BE2C (cell line): ENCODE results near the gene KIRREL1.

Experiments
- DNase-seq: peaks from one replicate; pipeline ENCODE4 v3.0.0-alpha.2; 2020
- H3K27me3 ChIP-seq: fragments of 250-450 bp; sonication (Bioruptor Pico); 2 replicates; pipeline ENCODE4 v1.5.1; 2020; ENCODE audit warnings: mild to moderate bottlenecking
- H3K36me3 ChIP-seq: fragments of 250-450 bp; sonication (Bioruptor Pico); 2 replicates; pipeline ENCODE4 v1.5.1; 2020; ENCODE audit warnings: mild to moderate bottlenecking
- H3K4me1 ChIP-seq: fragments of 250-450 bp; sonication (Bioruptor Pico); 2 replicates; pipeline ENCODE4 v1.5.1; 2020
- H3K4me3 ChIP-seq: 2 replicates; pipeline ENCODE4 v1.5.1; 2011; ENCODE audit warnings: low read depth, low read length
- H3K9me3 ChIP-seq: fragments of 250-450 bp; sonication (Bioruptor Pico); 2 replicates; pipeline ENCODE4 v1.5.1; 2020
- CTCF ChIP-seq: IDR thresholded peaks from 2 replicates; pipeline ENCODE4 v1.5.1; 2012; ENCODE audit warnings: mild to moderate bottlenecking, low read depth, low read length

Gene KIRREL1

DNA sequence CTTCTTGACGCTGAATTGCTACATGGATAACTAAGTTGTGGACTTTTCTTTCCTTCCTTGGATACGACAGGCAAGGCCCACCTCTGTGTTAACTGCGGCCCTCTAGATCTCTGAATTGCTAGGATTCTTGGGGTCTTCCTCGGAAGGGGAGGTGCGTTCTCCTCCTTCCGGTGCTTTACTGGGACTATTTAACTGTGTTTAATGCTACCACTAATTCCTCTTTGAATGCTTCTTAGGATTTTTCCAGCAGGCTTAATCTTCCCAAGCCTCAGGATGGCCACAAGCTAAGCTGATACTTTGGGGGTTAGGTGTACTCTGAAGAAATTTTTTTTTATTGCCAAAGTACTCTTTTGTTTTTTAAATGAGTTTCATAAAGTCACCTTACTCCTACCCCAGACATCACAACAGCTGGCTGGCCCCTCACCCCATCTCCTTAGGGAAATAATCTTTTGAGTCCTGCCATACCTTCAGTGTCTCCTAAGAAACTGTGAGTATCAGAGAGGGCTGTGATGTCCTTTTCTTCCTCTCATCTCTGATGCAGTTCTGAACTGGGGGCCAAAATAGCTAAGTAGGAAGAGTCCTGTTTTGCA lies 21.4 kb downstream of the KIRREL1 start:
- H3K4me3 ChIP-seq, result no peak overlapping the region
- H3K4me1 ChIP-seq, result no peaks in the 10 kb centered on the region

DNA sequence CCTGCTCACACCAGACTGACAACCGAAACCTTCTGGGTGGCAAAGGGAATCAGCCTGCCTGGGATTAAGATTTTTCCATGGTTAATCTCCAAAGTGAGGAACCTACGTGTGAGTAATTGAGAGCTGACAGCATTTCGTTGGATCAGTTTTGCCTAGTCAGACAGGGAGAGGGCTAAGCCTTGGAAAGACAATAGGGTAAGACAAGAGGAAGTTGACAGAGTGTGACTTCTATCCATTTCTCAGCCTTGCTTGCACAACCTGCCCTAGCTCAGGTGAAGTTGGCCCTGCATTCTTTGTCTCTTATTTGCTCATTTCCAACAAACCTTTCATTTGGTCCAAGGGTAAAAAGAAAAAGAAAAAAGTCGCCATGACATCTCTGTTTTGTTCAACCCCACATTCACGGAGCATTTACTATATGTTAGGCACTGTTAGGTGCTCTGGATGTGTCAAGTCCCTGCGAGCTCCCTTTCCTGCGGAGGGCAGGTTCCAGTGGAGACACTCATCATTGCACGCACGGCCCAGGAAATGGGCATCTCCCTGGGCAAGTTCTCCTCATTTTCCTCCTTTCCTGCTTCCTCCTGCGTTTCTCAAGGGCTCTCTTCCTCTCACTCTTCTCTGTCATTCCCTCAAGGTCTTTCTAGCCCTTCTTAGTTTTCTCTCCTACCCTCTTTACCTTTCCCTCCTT lies 23.3 kb downstream of the KIRREL1 start:
- Histone ChIP-seq H3K4me3 (no peak overlapping the region), H3K9me3 (no peaks in the 10 kb centered on the region), H3K36me3 (no peaks in the 10 kb centered on the region), H3K4me1 (no peaks in the 10 kb centered on the region), H3K27me3 (no peaks in the 10 kb centered on the region)
- TF ChIP-seq CTCF, result no peak
- DNase-seq, result no peak

More for the DNA sequence above, 21.4 kb downstream of the KIRREL1 start:
- no peaks in the 10 kb centered on the region for H3K9me3 ChIP-seq
- no peak for TF ChIP-seq CTCF
- DNase-seq, result no peak
- no peaks in the 10 kb centered on the region for H3K36me3 ChIP-seq
- H3K27me3 ChIP-seq, result no peaks in the 10 kb centered on the region

GRCh38 chr1:158017800-158018595 lies 24.6 kb downstream of the KIRREL1 start:
- H3K36me3 ChIP-seq, result no peaks in the 10 kb centered on the region
- no peaks in the 10 kb centered on the region for H3K4me1 ChIP-seq
- H3K9me3 ChIP-seq, result no peaks in the 10 kb centered on the region
- TF ChIP-seq CTCF, result no peak
- no peak for DNase-seq
- H3K27me3 ChIP-seq, result no peaks in the 10 kb centered on the region
- no peak overlapping the region for H3K4me3 ChIP-seq

- Histone ChIP-seq H3K27me3 (peaks cover 4% of the 10 kb centered on the region), H3K9me3 (no peaks in the 10 kb centered on the region), H3K4me3 (no peak overlapping the region), H3K36me3 (no peaks in the 10 kb centered on the region), H3K4me1 (no peaks in the 10 kb centered on the region)
- DNase-seq, result no peak
- no peak for TF ChIP-seq CTCF
Measured at GRCh38 chr1:158019171-158019868, 25.9 kb downstream of the KIRREL1 start.

DNA sequence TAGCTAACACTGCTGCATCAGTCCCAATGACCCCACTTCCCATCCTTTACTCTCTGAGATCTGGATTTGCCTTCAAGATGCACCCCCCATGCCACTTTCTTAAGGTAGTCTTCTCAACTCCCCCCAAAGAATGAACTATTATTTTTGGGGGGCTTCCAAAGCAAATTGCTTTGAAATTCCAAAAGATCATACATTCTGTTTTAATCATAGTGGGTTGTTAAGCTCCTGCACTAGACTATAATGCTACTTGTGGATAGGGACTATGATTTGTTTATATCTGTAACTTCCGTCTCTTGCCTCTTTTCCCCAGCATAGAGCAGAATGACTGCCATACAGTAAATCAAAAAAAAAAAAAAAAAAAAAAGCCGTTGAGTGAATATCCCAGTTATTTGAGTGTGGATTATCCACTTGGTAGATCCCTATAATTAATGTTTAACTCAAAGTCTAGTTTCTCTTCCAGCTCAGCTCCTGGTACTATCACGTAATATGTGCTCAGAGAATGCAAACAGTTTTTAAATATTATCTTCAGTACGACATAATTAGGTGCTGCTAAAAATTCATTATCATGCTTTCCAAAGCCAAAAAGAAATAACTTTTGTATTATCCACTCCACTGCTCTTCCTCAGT lies 26.9 kb downstream of the KIRREL1 start:
- TF ChIP-seq CTCF, result no peak
- no peaks in the 10 kb centered on the region for H3K4me1 ChIP-seq
- peaks cover 7% of the 10 kb centered on the region for H3K27me3 ChIP-seq
- H3K9me3 ChIP-seq, result no peaks in the 10 kb centered on the region
- no peaks in the 10 kb centered on the region for H3K36me3 ChIP-seq
- no peak for DNase-seq
- no peak overlapping the region for H3K4me3 ChIP-seq
